Natural killer cell (primary cell): ENCODE data around the gene LOXL1. TPM values are rescaled to one million over a fixed set of nuclear protein-coding genes. Genes with fewer than 3 reads are reported as not detected.
A peak's percentile ranks its signal among the peaks of the same experiment; 100 is the strongest.

Experiments used
- ATAC-seq, 3 donors: fragments of 150-1000 bp in 2 of 3; fragments of 200-7000 bp in 1 of 3; cut with Tn5 transposase; 1 replicate in 1 of 3; 2 replicates in 2 of 3; pipeline ENCODE4 v1.10.0; 2021; ENCODE audit warnings: mild to moderate bottlenecking in 2 of 3, moderate library complexity in 2 of 3
- DNase-seq, 2 donors: peaks; one replicate each; pipeline versions ENCODE4 v3.0.0 to v3.0.0-alpha.2; 2013 to 2021; ENCODE audit warnings: mixed read lengths in 1 of 2
- H3K27ac ChIP-seq: one replicate; pipeline ENCODE4 v1.5.1; 2013; ENCODE audit warnings: mild to moderate bottlenecking, low read length
- H3K27me3 ChIP-seq: one replicate; pipeline ENCODE4 v1.6.1; 2013; ENCODE audit warnings: low read length; ENCODE audit not compliant: control insufficient read depth, insufficient read depth
- H3K36me3 ChIP-seq: one replicate; pipeline ENCODE4 v1.6.1; 2013; ENCODE audit warnings: low read length; ENCODE audit not compliant: control insufficient read depth, insufficient read depth
- H3K4me1 ChIP-seq: one replicate; pipeline ENCODE4 v1.6.1; 2013; ENCODE audit warnings: low read length; ENCODE audit not compliant: control insufficient read depth, insufficient read depth
- H3K4me3 ChIP-seq: one replicate; pipeline ENCODE4 v1.5.1; 2013; ENCODE audit warnings: low read length
- H3K9me3 ChIP-seq: one replicate; pipeline ENCODE4 v1.6.1; 2013; ENCODE audit warnings: low read length; ENCODE audit not compliant: control insufficient read depth, insufficient read depth
- H3K27ac Mint-ChIP-seq, 2 donors: one replicate each; pipeline ENCODE4 v1.8.0; 2022; ENCODE audit warnings: mild to moderate bottlenecking in 2 of 2, mixed read lengths in 2 of 2, moderate library complexity in 1 of 2
- H3K27me3 Mint-ChIP-seq, 2 donors: one replicate each; pipeline ENCODE4 v1.8.0; 2022; ENCODE audit warnings: low read depth in 2 of 2, mixed read lengths in 2 of 2
- H3K36me3 Mint-ChIP-seq: one replicate; pipeline ENCODE4 v1.8.0; 2022; ENCODE audit warnings: mixed read lengths
- H3K4me1 Mint-ChIP-seq, 2 donors: one replicate each; pipeline ENCODE4 v1.8.0; 2022; ENCODE audit warnings: mixed read lengths in 2 of 2
- H3K4me3 Mint-ChIP-seq: one replicate; pipeline ENCODE4 v1.8.0; 2022; ENCODE audit warnings: mild to moderate bottlenecking, moderate library complexity, mixed read lengths
- H3K9me3 Mint-ChIP-seq, 2 donors: one replicate each; pipeline ENCODE4 v1.8.0; 2022; ENCODE audit warnings: mixed read lengths in 2 of 2
- CTCF ChIP-seq: fragments of 200-600 bp; IDR thresholded peaks from one replicate; pipeline ENCODE4 v1.8.0; 2022; ENCODE audit warnings: antibody characterized with exemption
- WGBS: methylation state at CpG from one replicate; pipeline ENCODE4 v1.1.7; 2013; ENCODE audit warnings: missing lambda C conversion rate; ENCODE audit not compliant: insufficient coverage; 5-methylcytosine and 5-hydroxymethylcytosine counted together
- intact Hi-C: fragments of 100-400 bp; cut with micrococcal nuclease; formaldehyde crosslinking; loops from one replicate; pipeline ENCODE4 v1.14.2; 2022
- total RNA-seq, 4 donors: library from RNA; stranded (reverse); fragments of 120-200 nt in 1 of 4; gene quantifications; one replicate each; pipeline versions ENCODE4 v1.2.3 to v1.2.4, GENCODE V29; 2013 to 2022

Gene LOXL1
- total RNA-seq, 3 donors from 2014 or later (not counting 1 experiment from before 2014, with no cell fraction given) = 1.1 to 1.4 (median 1.3) TPM

- H3K27ac Mint-ChIP-seq = no peak overlapping the region
- ATAC-seq = no peak
- intact Hi-C loops = no loop called here
Observed at GRCh38 chr15:73906346-73907034, 19.8 kb upstream of the LOXL1 start.

GRCh38 chr15:73907035-73907408 lies 19.2 kb upstream of the LOXL1 start:
- Mint-ChIP-seq H3K27me3 (peaks cover 7 to 13% of the 10 kb centered on the region in 2 donors), H3K4me1 (no peaks in the 10 kb centered on the region), H3K36me3 (no peaks in the 10 kb centered on the region), H3K9me3 (no peaks in the 10 kb centered on the region), H3K27ac (no peak overlapping the region), H3K4me3 (no peak overlapping the region)
- Histone ChIP-seq H3K27me3 (no peaks in the 10 kb centered on the region), H3K27ac (no peak overlapping the region), H3K36me3 (no peaks in the 10 kb centered on the region), H3K9me3 (no peaks in the 10 kb centered on the region), H3K4me3 (no peak overlapping the region), H3K4me1 (no peaks in the 10 kb centered on the region)
- WGBS = 22% methylated on average over 2 of the region's 2 CpGs
- DNase-seq = no peak
- no peak for ATAC-seq
- TF ChIP-seq CTCF = no peak
- intact Hi-C loops = no loop called here

More at GRCh38 chr15:73906346-73907034, 19.8 kb upstream of the LOXL1 start:
- H3K27me3 ChIP-seq = no peaks in the 10 kb centered on the region
- H3K27ac ChIP-seq = no peak overlapping the region
- H3K9me3 ChIP-seq = no peaks in the 10 kb centered on the region
- DNase-seq = no peak
- no peaks in the 10 kb centered on the region for H3K9me3 Mint-ChIP-seq
- WGBS = 87% methylated on average over 4 of the region's 4 CpGs
- no peaks in the 10 kb centered on the region for H3K36me3 ChIP-seq
- H3K4me1 ChIP-seq = no peaks in the 10 kb centered on the region
- no peak for TF ChIP-seq CTCF
- H3K4me1 Mint-ChIP-seq = no peaks in the 10 kb centered on the region
- no peaks in the 10 kb centered on the region for H3K36me3 Mint-ChIP-seq
- H3K27me3 Mint-ChIP-seq = peaks cover 7 to 13% of the 10 kb centered on the region in 2 donors
- no peak overlapping the region for H3K4me3 ChIP-seq
- no peak overlapping the region for H3K4me3 Mint-ChIP-seq

DNA sequence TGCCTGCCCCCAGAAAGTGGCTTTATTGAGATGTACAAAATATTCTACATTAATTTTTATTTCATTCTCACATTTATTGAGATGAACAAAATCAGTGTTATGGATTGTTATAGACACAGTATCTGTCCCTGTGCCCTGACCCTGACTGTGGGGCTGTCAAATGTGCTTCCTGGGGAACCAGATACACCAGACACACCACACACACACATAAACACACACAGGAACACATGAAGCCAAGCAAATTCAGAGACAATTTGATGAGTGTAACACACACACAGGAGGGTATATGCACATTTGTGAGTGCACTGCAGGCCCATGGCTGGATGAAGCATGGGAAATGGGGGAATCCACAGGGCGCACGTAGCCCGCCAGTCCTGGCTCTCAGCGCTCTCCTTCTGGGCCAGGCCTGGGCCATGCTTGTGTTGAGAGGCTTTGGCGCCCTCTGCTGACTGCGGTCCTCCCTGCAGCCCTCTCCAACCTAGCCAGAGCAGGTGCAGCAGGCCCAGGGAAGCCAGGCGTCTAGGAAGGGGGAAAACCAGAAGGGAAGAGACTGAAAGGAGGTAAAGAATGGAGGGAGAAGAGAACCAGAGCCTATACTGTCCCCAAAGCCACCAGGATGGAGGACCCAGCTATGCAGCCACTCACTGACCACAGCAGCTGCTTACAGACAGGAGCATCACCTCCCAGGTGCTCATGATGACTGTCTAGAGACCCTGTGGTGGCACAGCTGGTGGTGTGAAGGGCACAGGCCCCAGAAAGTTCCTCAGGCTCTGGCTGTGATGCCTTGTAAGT lies 18.0 kb upstream of the LOXL1 start:
- peak; percentile 91 to 99 (median 92) for ATAC-seq
- H3K36me3 ChIP-seq = no peaks in the 10 kb centered on the region
- Mint-ChIP-seq H3K9me3 (no peaks in the 10 kb centered on the region), H3K36me3 (no peaks in the 10 kb centered on the region), H3K4me1 (peaks cover 0 to 3% of the 10 kb centered on the region in 2 donors), H3K27me3 (peaks cover 7 to 11% of the 10 kb centered on the region in 2 donors), H3K27ac (no peak overlapping the region), H3K4me3 (no peak overlapping the region)
- intact Hi-C loops = loop anchor here (1.0 kb wide), 1 partner anchor 34 kb away; no protein-coding TSS in a partner anchor
- 20% methylated on average over 7 of the region's 7 CpGs for WGBS
- no peaks in the 10 kb centered on the region for H3K9me3 ChIP-seq
- DNase-seq = peak; percentile 66 to 83
- no peak overlapping the region for H3K27ac ChIP-seq
- no peaks in the 10 kb centered on the region for H3K27me3 ChIP-seq
- no peak overlapping the region for H3K4me3 ChIP-seq
- no peaks in the 10 kb centered on the region for H3K4me1 ChIP-seq
- peak; percentile 80 for TF ChIP-seq CTCF
